GM18870 (cell line): ENCODE results near the gene TPTE.
"Not testable (repeated sequence)": the region's sequence is repeated elsewhere in the genome, so short reads cannot be mapped to it uniquely, and the experiment has no call there.

Source experiments
- ATAC-seq: cut with Tn5 transposase; IDR thresholded peaks from one replicate; pipeline ENCODE4 v1.9.1; 2021; ENCODE audit warnings: moderate library complexity; ENCODE audit not compliant: unreplicated experiment

TPTE gene

GRCh38 chr21:10616535-10616934 lies 95.2 kb downstream of the TPTE start:
- ATAC-seq, result no peak

GRCh38 chr21:10617133-10617752 lies 95.9 kb downstream of the TPTE start:
- not testable (repeated sequence) for ATAC-seq

DNA sequence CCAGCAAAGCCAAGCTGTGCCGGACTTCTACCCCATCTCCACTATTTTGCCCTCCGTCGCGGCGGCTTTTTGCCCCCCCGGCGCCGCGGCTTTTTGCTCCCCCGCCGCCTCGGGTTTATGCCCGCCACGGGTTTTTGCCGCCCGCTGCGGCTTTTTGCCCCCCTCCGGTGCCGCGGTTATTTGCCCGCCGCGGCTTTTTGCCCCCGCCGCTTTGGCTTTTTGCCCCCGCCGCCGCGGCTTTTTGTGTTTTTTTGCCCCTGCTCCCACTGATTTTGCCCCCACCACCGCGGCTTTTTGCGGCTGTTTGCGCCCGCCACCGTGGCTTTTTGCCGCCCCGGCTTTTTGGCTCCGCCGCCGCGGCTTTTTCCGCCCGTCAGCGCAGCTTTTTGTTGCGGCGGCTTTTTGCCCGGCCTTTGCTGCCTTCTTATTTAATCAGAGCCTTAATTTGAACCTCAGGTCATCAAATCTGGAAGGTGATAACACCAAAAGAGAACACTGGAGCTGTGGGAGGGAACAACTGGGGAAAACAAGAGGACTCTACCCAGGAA lies 106.0 kb downstream of the TPTE start:
- no peak for ATAC-seq

DNA sequence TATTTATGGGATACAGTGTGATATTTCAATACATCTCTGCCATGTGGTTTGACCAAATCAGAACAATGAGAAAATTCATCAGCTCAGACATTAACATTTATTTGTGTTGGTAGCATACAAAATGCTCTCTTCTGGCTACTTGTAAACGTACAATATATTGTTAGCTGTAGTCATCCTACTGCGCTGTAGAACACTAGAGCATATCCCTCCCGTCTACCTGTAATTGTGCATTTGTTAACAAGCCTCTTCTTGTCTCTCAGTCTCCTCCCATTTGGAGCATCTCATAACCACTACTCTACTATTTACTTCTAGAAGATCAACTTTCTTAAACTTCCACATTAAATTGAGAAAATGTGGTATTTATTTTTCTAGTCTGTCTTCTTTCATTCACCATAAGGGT lies 107.9 kb downstream of the TPTE start:
- not testable (repeated sequence) for ATAC-seq

DNA sequence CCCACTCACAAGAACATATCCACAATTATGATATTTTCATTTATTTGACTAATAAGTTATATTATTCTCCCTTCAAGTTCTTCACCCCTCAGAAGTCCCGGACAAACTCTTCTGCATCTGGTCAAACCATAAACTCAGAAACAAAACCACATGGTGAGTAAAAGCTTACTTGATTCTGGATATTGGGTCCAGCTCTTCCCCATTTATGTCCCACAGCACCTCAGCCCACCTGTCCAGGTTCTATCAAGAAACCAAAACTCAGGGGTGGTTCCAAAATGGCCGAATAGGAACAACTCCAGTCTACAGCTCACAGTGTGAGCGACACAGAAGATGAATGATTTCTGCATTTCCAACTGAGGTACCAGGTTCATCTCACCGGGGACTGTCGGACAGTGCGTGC lies 109.4 kb downstream of the TPTE start:
- not testable (repeated sequence) for ATAC-seq

GRCh38 chr21:10631316-10631715 lies 109.9 kb downstream of the TPTE start:
- not testable (repeated sequence) for ATAC-seq

- ATAC-seq, result not testable (repeated sequence)
Measured at GRCh38 chr21:10638144-10638543, 116.8 kb downstream of the TPTE start.

DNA sequence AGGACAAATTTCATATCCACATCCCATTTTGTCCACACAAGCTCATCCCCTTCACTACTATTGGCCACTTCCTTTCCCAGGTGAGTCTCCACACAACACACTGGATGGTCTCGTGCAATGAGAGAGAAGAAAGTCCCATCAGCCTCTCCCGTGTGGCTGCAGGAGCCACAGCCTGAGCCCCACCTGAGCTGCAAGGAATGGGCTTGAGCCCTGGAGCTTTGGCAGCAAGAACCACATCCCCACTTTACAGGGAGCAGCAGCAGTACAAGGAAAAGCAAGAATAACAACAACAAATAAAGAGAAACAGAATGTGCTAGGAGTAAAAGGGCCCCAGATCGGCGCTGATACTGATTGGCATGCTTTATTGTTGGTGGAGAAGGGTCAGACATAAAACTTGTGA lies 117.7 kb downstream of the TPTE start:
- no peak for ATAC-seq

DNA sequence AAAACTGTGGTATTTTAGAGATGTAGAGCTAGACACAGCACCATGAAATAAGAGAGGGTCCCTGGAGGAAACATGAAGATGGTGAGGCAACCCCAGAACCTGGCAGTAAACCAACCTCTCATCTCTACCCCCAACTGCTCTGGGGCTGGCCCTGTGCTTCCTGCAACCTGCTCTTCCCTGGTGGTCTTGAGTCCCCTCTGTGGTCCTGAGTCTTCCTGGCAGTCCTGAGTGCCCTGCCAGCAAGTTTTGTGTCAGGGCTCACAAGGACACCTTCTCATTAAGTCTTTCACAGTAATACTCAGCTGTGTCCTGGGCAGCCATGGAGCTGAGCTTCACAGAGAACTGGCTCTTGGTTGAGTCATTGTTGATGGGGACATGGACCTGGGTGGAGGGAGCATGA lies 118.4 kb downstream of the TPTE start:
- ATAC-seq, result not testable (repeated sequence)

DNA sequence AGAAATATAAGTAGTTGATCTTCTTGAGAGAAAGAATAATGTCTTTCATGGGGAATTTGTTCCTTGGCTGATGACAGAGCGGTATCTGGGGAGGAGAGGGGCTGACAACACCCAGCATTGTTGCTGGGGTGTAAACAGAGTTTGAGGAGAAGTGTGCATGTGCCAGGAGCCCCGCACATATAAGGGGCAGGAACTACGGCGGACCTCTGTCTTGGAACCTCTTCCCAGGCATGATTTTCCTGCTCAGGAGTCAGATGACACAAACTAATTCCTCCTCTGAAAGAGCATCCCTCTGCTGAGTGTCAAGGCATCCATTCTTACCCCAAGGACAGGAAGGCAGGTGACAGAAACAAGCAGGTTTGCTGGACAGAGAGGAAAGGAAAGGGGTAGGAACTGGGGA lies 119.1 kb downstream of the TPTE start:
- ATAC-seq, result no peak

- ATAC-seq, result no peak
Measured at GRCh38 chr21:10641107-10641506, 119.7 kb downstream of the TPTE start.

DNA sequence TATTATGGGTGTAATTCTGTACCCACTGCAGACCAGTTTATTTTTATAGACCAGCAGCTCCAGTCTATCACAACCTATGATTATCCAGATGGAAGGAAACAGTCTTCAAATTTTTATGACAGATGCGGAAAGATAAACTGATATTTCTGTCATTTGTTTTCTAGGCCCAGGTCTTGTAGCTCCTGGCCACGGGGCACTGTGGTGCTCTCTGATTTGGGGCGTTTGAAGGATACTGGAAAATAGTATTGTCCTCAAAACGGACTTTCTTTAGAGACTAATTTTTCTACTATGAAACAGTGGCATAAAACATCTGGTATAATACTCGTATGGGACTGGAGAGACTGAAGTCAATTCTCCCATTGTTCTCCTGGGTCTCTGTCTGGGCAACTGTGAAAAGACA lies 124.3 kb downstream of the TPTE start:
- ATAC-seq, result not testable (repeated sequence)

- not testable (repeated sequence) for ATAC-seq
Measured at GRCh38 chr21:10649350-10650149, 128.2 kb downstream of the TPTE start.

DNA sequence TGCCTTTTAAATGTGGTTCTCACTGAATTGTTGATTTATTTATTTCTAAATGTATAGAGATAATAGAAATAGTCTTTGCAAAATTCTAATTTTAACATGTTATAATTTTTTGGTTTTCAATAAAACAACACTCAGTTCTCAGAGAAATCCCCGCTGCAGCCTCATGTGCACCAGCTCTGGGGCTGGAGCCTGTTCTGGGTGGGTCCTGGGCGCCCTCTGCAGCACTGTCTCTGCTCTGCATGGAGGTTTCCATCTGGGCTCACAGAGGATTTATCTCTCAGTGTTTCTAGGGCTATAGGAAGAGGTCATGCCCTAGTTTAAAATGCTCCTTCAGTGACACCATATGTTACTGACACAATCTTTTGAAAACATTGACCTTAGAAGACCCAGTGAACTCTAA lies 128.9 kb downstream of the TPTE start:
- ATAC-seq, result not testable (repeated sequence)
